ENCODE measurements around the gene BTF3L4. TPM values are rescaled to one million over a fixed set of nuclear protein-coding genes. Genes with fewer than 3 reads are reported as not detected.

BTF3L4 gene
- polyA plus RNA-seq, 1 experiment: 86.6 TPM

DNA sequence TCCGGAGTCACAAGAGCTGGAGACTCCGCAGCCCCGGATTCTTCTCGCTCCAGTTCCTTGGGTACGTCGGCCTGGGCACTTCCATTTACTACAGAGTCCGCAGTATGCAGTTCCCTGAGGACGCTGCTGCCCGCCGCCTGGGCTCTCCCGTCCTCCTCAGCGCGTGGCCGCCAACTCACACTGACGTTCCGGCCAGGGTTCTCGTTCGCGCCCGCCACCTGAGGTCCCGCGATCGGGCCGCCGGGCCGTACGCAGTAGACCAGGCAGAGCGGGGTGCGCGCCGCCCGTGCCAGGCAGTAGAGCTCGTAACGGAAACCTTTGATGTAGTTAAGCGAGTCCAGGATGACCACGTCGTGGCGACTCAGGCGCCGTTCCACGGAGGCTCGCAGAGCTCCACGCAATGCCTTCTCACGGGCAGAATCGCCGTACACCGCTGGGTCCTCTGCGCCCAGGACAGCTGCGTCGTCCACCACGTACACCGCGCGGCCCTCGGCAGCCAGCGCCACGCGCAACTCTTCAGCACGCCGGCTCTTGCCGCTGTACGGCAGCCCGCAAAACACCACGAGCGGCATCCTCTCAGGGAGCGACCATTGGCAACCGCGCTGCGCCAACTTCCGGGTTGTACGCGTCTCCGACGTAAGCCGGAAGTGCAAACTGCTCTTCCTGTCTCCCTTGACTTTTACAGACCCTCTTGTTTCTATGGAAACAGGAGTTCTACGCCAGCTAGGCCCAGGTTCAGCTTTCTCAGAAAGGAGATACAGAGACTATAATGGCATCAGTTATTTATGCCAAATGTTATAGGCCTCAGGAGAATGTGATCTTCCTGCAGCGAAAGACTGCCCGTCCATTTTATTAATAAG is 22.7 kb upstream of the BTF3L4 start, which contains the start of gene KTI12:
KTI12 (minus strand) TSS at position 621 of the 860 bp plus-strand sequence; CDS start at position 572, 49 bp downstream.
- Histone ChIP-seq H3K4me3 (ENCODE audit: low read depth, low read length) (peak within 1 kb of the TSS; percentile 97), H3K27ac (ENCODE audit: low read depth, low read length) (peak within 1 kb of the TSS; percentile 92), H3K27me3 (ENCODE audit: control insufficient read depth, insufficient read depth, low read length) (no peaks in the 10 kb centered on the region), H3K9me3 (ENCODE audit: control insufficient read depth, insufficient read depth, low read length) (no peaks in the 10 kb centered on the region)
- CTCF ChIA-PET: no interaction called here
- POLR2A ChIA-PET: interaction anchor here (1.0 to 1.4 kb wide), 2 partner anchors 22 to 28 kb away, joined by 3 to 9 read pairs; partner anchors contain the start of genes BTF3L4 and TXNDC12
- TF ChIP-seq, protein P1, sequence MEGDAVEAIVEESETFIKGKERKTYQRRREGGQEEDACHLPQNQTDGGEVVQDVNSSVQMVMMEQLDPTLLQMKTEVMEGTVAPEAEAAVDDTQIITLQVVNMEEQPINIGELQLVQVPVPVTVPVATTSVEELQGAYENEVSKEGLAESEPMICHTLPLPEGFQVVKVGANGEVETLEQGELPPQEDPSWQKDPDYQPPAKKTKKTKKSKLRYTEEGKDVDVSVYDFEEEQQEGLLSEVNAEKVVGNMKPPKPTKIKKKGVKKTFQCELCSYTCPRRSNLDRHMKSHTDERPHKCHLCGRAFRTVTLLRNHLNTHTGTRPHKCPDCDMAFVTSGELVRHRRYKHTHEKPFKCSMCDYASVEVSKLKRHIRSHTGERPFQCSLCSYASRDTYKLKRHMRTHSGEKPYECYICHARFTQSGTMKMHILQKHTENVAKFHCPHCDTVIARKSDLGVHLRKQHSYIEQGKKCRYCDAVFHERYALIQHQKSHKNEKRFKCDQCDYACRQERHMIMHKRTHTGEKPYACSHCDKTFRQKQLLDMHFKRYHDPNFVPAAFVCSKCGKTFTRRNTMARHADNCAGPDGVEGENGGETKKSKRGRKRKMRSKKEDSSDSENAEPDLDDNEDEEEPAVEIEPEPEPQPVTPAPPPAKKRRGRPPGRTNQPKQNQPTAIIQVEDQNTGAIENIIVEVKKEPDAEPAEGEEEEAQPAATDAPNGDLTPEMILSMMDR (IDR thresholded peaks at IDR 0.05; ENCODE audit: low read depth, low read length): no peak
- DNase-seq (ENCODE audit: low read depth, low spot score): peak; percentile 79

DNA sequence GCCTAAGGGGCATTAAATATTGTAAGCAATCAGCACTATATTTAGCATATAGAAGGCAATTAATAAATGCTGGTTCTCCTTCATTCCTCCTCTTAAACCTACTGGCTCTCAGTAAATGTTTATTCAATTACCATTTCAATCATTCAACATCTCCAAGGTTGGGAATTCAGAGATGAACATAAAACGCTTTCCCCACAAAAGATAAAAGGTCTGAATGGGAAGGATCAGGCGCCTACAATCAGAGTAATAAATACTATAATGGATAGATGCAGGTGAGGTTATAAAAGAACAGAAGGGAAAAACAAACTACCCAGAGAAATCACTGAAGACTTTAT is 22.1 kb upstream of the BTF3L4 start:
- Histone ChIP-seq H3K27me3 (ENCODE audit: control insufficient read depth, insufficient read depth, low read length) (no peaks in the 10 kb centered on the region), H3K9me3 (ENCODE audit: control insufficient read depth, insufficient read depth, low read length) (no peaks in the 10 kb centered on the region), H3K4me3 (ENCODE audit: low read depth, low read length) (peak overlapping the region; percentile 97; the same call in 1 of the 2 replicates), H3K27ac (ENCODE audit: low read depth, low read length) (peak overlapping the region; percentile 92)
- POLR2A ChIA-PET: interaction anchor here (1.4 kb wide), 1 partner anchor 21 kb away, joined by 9 read pairs; the partner anchor contains the start of genes BTF3L4 and TXNDC12
- DNase-seq (ENCODE audit: low read depth, low spot score): no peak
- TF ChIP-seq, protein P1 (IDR thresholded peaks at IDR 0.05; ENCODE audit: low read depth, low read length): no peak
- CTCF ChIA-PET: no interaction called here

DNA sequence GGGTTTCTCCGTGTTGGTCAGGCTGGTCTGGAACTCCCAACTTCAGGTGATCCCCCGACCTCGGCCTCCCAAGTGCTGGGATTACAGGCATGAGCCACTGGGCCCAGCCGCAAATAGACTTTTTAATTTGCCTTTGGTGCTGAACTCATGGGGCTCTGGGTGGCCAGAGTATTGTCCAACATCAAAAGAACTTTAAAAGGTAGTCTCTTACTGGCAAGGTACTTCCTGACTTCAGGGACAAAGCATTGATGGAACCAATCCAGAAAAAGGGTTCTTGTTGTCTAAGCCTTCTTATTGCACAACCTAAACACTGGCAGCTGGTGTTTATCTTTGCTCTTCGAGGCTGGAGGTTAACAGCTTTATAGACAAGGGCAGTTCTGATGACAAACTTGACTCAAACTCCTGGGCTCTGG is 18.7 kb upstream of the BTF3L4 start:
- H3K27me3 ChIP-seq (ENCODE audit: control insufficient read depth, insufficient read depth, low read length): no peaks in the 10 kb centered on the region
- H3K4me3 ChIP-seq (ENCODE audit: low read depth, low read length): no peak overlapping the region
- DNase-seq (ENCODE audit: low read depth, low spot score): no peak
- no peak overlapping the region for H3K27ac ChIP-seq (ENCODE audit: low read depth, low read length)
- H3K9me3 ChIP-seq (ENCODE audit: control insufficient read depth, insufficient read depth, low read length): no peaks in the 10 kb centered on the region
- ChIA-PET POLR2A (no interaction called here), CTCF (interaction anchor here (0.6 kb wide), 1 partner anchor 47 kb away, joined by 3 read pairs; no protein-coding TSS in a partner anchor)
- TF ChIP-seq, protein P1 (IDR thresholded peaks at IDR 0.05; ENCODE audit: low read depth, low read length): no peak

DNA sequence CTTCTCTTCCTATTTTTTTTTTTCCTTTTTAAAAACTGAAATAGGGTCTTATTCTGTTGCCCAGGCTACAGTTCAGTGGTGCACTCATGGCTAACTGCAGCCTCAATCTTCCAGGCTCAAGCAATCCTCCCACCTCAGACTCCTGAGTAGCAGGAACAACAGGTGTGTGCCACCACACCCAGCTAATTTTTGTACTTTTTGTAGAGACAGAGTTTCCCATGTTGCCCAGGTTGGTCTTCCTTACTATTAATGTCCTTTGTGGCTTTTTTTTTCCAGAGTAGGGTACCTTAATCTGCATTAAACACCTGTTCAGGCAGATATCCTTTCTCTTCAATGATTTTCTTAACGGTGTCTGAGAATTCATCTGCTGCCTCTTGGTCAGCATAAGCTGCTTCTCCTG is 18.2 kb upstream of the BTF3L4 start:
- Histone ChIP-seq H3K4me3 (ENCODE audit: low read depth, low read length) (no peak overlapping the region), H3K27me3 (ENCODE audit: control insufficient read depth, insufficient read depth, low read length) (no peaks in the 10 kb centered on the region), H3K9me3 (ENCODE audit: control insufficient read depth, insufficient read depth, low read length) (no peaks in the 10 kb centered on the region), H3K27ac (ENCODE audit: low read depth, low read length) (no peak overlapping the region)
- POLR2A ChIA-PET: interaction anchor here (0.7 kb wide), 1 partner anchor 426 kb away, joined by 6 read pairs; no protein-coding TSS in a partner anchor
- CTCF ChIA-PET: interaction anchor here (0.8 kb wide), 1 partner anchor 10 kb away, joined by 4 read pairs; no protein-coding TSS in a partner anchor
- no peak for DNase-seq (ENCODE audit: low read depth, low spot score)
- TF ChIP-seq, protein P1 (IDR thresholded peaks at IDR 0.05; ENCODE audit: low read depth, low read length): no peak

Data from AG04450 (cell line).